AG09309 (cell line): ENCODE data around the gene TAOK1.

Source experiments
- DNase-seq: peaks from one replicate; pipeline ENCODE4 v3.0.0-alpha.2; 2010; ENCODE audit warnings: low read depth
- H3K4me3 ChIP-seq: 2 replicates; pipeline ENCODE4 v1.5.1; 2011; ENCODE audit warnings: mild to moderate bottlenecking, low read depth, low read length, moderate library complexity; ENCODE audit not compliant: control insufficient read depth
- TF ChIP-seq, protein P1 (sequence below): IDR thresholded peaks from 2 replicates; pipeline ENCODE4 v1.5.1; 2011; ENCODE audit warnings: mild to moderate bottlenecking, low read depth, low read length, inconsistent platforms; ENCODE audit not compliant: insufficient read depth, control insufficient read depth; ENCODE audit errors: missing control alignments

The TAOK1 gene

DNA sequence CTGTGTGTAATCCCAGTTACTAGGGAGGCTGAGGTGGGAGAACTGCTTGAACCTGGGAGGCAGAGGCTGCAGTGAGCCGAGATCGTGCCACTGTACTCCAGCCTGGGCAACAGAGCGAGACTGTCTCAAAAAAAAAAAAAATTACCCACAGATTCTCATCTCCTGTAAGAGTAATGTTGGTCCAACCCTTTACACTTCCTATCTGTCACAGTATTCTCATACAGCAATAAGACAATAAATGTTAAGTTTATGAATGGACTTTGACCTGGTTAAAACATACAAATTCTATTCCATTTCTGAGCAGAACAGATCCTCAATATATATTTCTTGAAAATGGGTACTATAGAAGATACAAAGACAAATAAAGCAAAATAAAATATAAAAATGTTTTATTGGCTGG is 30.4 kb upstream of the TAOK1 start:
- no peak for DNase-seq
- H3K4me3 ChIP-seq: no peak overlapping the region
- TF ChIP-seq, protein P1, sequence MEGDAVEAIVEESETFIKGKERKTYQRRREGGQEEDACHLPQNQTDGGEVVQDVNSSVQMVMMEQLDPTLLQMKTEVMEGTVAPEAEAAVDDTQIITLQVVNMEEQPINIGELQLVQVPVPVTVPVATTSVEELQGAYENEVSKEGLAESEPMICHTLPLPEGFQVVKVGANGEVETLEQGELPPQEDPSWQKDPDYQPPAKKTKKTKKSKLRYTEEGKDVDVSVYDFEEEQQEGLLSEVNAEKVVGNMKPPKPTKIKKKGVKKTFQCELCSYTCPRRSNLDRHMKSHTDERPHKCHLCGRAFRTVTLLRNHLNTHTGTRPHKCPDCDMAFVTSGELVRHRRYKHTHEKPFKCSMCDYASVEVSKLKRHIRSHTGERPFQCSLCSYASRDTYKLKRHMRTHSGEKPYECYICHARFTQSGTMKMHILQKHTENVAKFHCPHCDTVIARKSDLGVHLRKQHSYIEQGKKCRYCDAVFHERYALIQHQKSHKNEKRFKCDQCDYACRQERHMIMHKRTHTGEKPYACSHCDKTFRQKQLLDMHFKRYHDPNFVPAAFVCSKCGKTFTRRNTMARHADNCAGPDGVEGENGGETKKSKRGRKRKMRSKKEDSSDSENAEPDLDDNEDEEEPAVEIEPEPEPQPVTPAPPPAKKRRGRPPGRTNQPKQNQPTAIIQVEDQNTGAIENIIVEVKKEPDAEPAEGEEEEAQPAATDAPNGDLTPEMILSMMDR: no peak

DNA sequence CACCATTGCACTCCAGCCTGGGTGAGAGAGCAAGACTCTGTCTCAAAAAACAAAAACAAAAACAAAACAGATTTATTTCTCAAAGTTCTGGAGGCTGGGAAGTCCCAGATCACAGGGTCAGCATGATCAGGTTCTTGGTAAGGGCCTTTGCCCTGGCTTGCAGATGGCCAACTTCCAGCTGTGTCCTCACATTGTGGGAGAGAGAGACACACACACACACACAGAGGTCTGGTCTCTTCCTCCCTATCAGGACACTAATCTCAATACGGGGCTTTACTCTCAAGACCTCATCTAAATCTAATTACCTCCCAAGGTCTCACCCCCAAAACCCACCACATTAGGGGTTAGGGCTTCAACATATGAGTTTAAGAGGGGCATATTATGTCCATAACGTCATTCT is 26.4 kb upstream of the TAOK1 start:
- TF ChIP-seq, protein P1: no peak
- no peak for DNase-seq
- H3K4me3 ChIP-seq: no peak overlapping the region

DNA sequence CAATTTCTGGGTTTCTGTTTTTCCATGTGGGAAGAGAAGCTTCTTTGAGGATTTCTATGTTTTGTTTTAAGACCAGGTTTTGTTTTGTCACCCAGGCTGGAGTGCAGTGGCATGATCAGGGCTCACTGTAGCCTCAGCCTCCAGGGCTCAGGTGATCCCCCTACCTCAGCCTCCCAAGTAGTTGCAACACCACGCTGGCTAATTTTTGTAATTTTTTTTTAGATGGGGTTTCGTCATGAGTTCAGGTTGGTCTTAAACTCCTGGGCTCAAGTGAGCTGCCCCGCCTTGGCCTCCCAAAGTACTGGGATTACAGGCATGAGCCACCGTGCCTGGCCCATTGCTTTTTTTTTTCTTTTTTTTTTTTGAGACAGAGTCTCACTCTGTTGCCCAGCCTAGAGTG is 25.5 kb upstream of the TAOK1 start:
- no peak for DNase-seq
- H3K4me3 ChIP-seq: no peak overlapping the region
- TF ChIP-seq, protein P1: no peak

DNA sequence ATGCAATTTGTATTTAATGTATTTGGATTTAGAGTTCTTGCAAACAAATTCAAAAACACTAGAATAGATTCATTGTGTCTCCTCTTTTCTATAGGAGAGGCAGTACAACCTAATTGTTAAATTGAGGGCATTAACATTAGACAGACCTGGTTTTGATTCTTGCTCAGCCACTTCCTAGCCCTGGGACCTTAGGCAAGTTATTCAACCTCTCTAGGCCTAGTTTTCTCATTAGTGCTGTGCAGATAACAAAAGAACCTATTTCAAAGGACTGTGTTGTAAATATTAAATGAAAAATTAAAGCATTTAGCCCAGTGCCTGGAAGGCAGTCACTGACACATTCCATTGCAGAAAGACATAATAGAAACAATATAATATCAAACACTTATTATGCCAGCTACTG is 22.0 kb upstream of the TAOK1 start:
- DNase-seq: no peak

DNA sequence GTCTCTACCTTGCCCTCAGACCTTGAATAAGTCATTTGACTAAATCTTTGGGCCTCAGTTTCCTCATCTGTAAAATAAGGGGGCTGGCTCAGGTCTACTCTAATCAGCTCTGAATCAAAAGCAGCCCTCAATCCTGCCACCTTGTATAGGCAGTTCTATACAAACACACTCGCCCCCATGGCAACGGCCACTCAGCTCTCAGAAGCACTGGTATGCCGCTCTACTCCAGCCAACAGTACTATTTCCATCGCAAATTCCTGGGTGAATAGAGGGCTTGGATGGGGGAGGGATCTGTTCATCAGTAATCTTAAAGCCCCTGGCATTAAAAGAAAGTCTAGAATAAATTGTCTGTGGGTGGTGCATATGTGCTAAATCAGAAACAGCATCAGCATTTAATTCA is 21.2 kb upstream of the TAOK1 start:
- DNase-seq: no peak
- no peak overlapping the region for H3K4me3 ChIP-seq
- TF ChIP-seq, protein P1: no peak

More for the DNA sequence above, 22.0 kb upstream of the TAOK1 start:
- H3K4me3 ChIP-seq: no peak overlapping the region
- TF ChIP-seq, protein P1: no peak

DNA sequence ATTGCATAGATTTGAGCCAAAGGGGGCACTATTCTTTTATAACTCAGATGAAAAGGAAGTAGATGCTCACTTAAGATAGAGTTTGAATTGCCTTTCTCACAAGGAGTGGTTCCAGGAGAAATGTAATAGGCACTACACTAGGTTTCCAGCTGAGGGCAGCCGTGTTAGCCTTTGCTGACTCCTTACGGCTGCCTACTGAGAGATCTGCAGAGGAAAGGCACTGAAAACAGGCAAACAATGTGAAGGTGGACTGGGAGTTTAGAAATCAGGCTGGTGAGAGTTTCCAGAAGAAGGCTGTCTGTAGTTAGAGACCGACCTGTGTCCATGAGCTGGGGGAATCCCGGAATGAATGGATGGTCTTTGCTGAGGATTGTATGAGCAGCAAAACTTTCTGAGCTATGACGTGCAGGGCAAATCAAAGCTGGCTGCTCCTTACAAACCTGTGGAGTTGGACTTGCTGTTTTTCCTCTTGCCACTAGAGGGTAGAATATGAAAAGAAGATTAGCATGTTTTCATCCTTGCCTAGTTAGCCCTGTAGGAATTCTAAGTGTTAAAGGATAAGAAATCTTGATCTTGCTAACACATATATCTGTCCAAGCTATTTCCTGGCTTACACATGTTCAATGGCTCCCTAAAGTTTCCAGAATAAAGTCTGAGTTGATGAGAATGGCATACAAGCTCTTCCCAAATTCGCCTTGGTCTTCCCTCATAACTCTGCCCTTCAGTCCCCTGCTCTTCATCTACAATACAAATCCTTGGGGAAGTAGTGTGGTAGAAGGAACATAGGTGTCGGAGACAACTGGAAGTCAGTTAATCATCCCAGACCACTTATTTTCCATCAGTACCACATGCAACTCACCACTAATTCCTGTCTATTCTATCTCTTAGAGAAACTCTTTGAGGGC is 20.1 kb upstream of the TAOK1 start:
- DNase-seq: peak; percentile 56

More for the DNA sequence above, 20.1 kb upstream of the TAOK1 start:
- H3K4me3 ChIP-seq: peak overlapping the region; percentile 21
- TF ChIP-seq, protein P1: peak; percentile 60
